GM10847 (cell line): ENCODE results near the gene CAMTA1.

Experiments used
- POLR2A ChIP-seq: IDR thresholded peaks from 2 replicates; pipeline ENCODE4 v1.6.1; 2011; ENCODE audit not compliant: insufficient read length; ENCODE audit errors: extremely low read depth

The CAMTA1 gene

DNA sequence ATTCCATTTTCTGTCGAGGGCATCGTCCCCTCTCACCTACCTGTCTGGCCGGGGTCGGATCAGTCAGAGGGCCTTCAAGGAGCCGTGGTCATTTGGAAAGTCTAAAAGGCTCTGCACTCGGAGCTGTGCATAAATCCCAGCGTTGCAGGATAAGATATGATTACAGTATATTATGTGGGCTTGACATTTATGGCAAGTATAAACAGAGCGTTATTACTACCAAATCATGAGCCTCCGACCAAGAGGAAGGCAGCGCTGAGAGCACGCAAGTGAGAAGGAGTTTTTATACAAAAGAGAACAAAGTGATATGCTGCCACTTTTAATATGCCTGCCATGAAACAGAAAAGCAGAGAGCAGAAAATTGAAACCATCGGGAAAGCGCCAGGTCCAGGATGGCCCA lies 566.4 kb downstream of the CAMTA1 start:
- TF ChIP-seq POLR2A: no peak

DNA sequence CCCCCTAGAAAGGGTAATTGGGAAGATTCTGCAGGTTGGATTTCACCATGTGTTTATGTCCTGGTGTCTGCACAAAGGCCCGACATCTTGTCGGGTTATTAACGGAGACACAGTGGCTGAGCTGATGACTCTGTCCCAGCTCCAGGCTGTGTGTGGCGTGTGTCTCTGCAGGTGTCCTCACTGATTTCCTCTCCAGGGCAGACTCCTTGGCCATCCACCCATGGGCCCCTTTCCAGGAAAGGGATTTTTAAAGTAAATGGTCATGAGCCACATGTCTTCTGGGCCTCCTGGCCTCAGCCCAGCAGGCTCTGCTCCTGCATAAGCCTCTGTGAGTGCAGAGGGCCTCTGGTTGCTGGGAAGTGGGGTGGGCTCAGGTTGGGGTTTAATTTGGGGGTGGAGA lies 567.1 kb downstream of the CAMTA1 start:
- TF ChIP-seq POLR2A: no peak

DNA sequence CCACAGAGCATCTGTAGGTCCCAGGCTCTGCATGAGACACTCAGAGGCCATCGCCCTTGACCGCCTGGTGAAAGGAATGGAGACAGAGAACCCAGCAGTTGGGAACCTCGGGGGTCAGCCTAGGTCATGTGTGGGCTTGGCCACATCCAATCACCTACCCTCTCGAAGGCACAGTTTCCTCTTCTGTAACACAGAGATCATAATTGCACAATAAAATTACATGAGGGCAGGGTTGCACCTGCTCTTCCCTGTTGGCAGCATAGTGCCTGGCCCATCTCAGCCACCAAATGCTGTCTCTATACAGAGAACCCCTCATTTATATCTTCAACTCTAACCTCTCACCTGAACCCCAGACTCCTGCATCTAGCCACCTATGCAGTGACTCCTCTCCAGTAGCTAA lies 567.7 kb downstream of the CAMTA1 start:
- TF ChIP-seq POLR2A: no peak

DNA sequence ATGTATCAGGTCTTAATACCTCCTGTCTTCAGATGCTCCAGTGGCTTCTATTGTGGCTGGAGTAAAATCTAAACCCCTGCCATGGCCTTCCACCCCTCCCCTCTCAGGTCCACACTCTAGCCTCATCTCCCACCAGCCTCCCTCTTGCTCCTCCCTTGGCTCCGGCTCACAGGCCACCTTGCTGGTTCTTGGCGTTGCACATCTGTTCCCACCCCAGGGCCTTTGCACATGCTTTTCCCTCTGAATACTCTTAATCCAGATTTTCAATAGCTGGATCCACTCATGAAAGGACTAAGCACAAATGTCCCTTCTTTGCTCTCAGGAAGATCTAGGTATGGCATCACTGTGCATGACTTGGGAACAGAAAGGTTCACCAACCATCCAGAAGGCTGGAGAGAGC lies 570.4 kb downstream of the CAMTA1 start:
- no peak for TF ChIP-seq POLR2A

DNA sequence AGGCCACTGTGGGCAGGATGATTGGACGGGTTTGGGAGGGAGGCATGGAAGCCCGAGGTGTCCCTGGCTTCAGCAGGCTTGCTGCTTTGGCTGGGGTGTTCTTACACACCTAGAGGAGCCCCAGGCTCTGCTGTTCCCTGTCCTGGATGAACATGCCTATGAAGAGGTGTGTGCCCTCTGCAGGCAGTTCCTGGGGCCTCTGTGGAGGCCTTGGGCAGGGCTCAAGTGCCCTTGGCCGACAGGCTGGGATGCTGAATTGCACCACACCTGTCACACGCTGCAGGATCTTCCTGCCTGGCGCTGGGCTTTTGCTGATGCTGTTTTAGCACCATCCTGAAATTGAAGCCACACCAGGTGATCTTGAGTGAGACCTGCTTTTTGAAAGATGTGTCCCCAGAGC lies 570.8 kb downstream of the CAMTA1 start:
- TF ChIP-seq POLR2A: no peak

DNA sequence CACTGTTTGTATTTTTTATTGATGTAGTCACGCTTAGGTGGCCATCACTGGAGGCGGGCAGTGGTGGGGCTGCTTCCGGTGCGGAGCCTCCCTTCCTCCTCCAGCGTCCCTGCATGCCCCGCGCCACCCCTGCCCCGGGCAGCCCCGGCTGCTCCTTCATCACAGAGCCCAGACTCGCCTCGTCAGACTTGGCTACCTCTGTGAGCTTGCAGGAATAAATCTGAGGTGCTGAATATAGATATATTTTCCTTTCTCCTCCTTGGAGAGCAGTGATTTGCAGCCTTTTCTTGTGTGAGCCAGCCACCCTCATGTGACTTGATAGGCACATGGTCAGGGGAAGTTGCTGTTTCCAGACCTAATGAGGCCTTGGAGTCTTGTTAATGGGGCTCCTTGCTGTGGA lies 573.2 kb downstream of the CAMTA1 start:
- TF ChIP-seq POLR2A: no peak

DNA sequence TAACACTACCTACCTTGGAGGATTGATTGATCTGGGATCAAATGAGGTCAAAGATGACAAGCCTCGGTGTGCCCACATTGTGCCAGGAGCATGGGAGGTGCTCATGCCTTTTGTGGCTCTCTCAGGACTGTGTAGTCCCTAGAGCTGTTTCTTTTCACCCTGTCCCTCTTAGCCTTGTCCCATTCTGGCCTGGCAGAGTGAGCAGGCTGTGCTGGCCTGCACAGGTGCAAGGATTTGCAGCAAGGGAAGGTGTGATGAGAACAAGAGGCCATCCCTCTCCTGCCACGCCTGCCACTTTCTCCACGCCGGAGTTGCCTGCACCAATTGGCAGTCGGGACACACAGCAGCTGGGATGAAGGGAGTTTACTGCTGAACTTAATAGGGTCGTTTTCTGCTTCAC lies 575.3 kb downstream of the CAMTA1 start:
- no peak for TF ChIP-seq POLR2A

DNA sequence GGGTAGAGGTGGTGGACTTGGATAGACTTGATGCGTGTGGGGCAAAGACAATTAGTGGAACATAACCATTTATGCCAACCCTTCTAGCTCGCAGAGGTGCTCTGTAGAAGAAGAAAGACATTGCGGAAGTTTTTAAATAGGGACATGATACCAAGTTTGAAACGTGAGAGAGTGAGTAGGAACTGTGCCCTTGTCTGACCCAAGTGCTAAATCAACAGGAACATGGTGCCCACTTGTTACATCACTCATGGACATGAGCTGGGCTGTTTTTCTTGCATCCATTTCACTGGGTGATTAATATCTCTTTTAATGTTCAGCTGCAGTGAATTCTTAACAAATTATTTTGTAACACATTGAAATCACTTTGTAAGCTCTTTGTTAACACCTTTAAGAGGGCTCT lies 577.7 kb downstream of the CAMTA1 start:
- TF ChIP-seq POLR2A: no peak

DNA sequence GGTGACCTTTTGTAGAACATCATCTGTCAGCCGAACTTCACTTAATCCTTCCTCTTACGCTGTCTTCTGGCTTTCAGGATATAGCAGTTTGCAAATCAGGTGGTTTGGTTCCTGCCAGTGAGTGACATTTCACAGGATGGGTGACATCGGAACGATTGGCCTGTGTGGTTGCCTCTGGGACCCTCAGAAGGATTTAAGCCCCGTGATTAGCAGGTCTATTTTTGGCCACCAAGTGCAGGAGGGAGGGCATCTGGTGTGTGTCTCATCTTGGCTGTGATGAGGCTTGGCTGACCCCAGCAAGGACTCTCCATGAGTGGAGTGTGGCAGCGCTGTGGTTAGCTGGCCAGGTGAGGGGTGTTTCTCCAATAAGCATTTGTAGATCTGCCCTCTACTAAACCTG lies 578.2 kb downstream of the CAMTA1 start:
- no peak for TF ChIP-seq POLR2A

DNA sequence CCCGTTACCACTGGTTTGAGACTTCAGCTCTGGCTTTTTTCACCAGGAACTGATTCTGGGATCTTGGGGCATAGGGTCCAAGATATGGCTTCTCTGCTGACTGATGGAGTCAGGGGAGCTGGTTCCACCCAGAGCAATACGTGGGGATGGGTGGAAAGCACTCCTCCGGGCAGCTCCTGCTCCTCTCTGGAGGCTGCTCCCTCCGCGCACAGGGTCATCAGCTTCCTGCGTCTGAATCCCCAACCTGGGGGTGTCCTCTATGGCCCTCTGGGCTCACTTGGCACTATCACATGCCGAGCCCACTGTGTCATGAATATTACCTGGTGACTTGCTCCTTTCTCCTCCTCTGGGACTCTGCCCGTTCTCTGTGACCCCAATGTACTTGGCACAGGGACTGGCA lies 580.5 kb downstream of the CAMTA1 start:
- TF ChIP-seq POLR2A: no peak

DNA sequence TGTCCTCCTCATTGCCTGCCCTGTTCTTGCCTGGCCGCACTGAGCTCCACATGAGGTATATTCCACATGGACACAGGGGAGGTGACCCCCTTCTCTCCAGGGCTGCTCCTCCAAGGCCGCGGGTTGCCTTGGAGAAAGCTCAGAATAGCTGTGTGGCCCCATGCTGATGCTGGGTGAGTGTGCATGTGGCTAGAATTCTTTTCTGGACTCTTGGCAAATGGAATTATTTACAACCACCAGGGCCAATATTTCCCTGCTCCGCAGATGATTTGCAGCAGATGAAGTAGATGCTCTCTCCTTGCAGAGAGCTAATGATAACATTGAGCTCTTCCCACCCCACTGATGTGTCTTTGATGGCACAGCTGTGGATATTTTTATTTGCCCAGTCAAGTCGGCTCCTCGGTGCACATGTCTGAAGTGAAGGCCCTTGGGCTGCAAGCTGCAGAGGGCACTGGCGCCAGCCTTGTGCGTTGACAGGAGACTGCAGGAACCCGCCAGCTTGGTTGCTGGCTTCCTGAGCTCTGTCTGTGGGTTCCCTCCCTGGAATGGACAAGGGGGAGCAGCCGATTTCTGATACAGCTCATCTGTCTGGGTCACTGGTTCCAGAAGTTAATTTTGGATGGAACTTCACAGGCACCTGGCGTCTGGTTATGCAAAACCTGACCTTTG lies 581.2 kb downstream of the CAMTA1 start:
- TF ChIP-seq POLR2A: no peak

DNA sequence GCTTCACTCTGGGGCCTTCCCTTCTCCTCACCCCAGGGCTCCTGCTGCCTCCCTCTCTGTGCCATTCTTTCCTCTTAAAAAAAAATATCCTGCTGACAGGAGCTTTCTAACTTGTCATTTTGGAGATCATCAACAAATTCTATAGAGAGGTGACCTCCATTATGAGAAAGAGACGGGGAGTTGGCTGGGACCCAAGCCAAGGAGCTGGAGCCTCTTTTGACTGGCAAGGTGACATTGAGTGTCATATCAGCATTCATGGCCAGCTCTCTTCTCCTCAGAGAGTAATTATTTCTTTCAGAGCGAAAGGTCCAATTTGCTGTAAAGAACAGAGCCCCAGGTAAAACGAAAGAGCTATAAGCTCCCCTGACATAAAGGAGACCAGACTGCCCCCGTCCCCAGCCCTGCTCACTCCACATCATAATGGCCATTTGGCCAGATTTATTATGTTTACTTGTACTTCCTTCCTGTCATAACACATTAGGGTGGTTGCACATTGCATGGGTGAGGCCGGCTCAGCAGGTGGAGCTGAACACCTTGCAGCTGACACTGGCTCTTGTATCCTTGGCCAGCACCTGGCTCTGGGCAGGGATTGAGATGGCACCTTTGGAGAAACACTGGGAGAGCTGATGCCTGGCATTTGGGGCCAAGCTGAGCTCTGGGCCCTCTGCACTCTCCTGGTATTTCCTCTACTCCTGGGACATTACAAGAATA lies 581.9 kb downstream of the CAMTA1 start:
- no peak for TF ChIP-seq POLR2A

DNA sequence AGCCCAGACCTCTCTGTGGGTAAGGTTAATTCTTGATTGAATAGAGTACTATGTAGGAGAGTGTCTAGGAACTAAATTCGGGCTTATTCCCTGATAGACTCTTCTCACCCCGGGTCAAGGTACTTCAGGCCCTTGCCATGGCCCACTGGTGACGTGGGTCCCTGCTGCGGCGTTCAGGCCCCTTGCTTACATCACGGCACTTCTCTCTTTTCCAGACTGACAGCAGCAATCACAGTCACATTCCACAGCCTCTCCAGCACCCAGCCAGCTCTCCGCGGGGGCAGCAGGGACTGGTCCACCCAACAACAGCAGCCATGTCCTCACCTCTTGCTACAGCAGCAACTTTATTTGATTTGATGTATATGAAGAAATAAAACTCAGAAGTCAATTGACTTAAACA lies 584.6 kb downstream of the CAMTA1 start:
- no peak for TF ChIP-seq POLR2A

DNA sequence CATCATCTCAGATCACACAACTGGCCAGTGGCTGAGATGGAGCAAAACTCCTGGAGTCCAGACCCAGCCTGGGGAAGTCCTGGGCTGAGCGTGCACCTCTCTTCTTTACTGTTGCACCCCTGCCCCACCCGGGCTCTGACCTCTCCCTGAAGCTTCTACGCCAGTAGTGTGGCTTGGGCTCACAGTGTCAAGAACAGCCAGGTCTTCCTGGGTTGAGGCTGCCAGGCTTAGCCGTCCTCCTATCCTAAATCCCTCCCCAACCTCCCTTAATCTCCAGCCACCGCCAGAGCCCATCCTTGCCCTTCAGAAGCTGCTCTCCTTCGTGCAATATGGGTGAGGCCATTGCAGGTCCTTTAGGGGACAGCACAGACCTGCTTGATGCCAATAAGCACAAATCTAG lies 586.7 kb downstream of the CAMTA1 start:
- no peak for TF ChIP-seq POLR2A

DNA sequence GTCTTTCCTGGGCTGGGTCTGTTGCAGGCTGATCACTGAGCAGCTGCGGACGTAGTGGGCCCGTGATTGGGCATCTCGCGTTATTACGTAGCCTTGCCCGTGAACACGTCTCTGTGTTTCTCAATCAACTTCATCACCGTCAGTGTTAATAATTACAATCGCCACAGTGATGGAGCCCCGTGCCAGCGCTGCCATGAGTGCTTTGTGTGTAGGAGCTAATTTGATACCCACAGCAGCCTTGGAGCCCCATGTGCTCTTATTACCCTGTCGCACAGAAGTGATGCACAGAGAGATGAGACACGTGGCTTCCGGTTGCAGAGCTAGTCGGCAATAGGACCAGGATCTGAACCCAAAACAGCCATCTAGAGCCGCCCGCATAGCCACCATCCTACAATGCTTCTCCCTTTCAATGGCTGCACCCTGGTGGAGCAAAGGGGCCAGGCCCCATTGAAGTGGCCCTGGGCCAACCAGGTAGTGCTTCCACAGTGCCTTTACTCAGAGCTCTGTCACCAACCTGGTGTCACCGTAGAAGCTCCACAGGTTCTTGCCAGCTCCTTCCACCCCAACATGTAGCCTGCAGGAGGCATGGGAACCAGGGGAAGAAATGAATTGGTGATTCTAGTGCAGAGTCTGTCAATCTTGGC lies 587.3 kb downstream of the CAMTA1 start:
- no peak for TF ChIP-seq POLR2A

DNA sequence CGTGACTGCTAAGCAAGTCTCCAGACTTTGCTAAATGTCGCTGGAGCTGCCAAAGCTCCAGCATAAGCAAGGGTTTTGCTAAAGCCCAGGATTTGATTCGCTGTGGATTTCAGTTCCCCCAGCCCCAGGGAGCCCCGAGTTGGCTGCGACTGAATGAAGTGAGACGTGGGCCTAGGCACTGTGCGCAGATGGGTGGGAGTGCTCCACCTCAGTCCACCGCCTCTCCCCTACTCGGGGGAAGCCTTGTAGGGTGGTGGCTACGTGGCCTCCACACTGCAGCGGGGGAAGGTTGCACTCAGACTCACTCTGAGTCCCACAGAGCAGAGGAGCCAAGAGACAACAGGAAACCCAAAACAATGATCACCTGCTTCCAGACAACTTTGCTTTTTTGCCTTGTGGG lies 588.0 kb downstream of the CAMTA1 start:
- no peak for TF ChIP-seq POLR2A

DNA sequence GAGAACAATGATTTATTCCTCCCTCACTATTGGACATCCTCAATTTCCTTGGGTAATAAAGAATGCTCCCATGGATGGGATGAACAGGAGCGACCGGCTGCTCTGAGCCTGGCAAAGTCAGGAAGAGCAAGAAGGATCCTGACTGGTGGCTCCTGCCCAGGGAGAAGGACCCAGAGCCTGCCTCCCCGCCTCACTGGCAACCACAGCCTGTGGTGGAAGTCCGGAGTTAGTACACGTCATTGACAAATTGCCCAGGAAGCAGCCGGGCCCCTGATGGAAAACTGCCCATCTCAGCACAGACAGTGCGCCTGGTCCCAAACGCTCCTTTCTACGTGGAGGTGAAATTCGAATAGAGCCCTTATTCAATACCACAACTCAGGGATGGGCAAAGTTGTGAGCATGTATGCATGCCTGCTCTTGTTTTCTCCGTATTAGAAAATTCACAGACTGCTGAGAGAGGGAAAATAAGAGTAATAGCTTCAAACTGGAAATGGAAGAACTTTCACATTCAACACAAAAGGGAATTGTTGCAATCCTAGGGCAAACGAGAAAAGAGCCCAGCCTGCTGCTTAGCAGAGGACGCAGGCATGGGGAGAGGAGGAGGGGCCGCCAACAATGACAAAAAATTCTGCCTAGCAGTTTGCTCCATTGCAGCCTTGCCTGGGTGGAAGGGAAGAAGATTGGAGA lies 588.8 kb downstream of the CAMTA1 start:
- no peak for TF ChIP-seq POLR2A
